ENCODE measurements around the gene CAMP.
A peak's percentile ranks its signal among the peaks of the same experiment; 100 is the strongest.
"Not testable (repeated sequence)": the region's sequence is repeated elsewhere in the genome, so short reads cannot be mapped to it uniquely, and the experiment has no call there.

CAMP gene

DNA sequence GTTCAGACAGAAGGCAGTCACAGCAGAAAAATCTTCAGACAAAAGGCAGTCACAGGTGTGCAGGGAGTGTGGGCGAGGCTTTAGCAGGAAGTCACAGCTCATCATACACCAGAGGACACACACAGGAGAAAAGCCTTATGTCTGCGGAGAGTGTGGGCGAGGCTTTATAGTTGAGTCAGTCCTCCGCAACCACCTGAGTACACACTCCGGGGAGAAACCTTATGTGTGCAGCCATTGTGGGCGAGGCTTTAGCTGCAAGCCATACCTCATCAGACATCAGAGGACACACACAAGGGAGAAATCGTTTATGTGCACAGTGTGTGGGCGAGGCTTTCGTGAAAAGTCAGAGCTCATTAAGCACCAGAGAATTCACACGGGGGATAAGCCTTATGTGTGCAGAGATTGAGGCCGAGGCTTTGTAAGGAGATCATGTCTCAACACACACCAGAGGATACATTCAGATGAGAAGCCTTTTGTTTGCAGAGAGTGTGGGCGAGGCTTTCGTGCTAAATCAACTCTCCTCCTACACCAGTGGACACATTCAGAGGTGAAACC is 45.2 kb downstream of the CAMP start:
- DNase-seq, result peak; percentile 90 to 93

DNA sequence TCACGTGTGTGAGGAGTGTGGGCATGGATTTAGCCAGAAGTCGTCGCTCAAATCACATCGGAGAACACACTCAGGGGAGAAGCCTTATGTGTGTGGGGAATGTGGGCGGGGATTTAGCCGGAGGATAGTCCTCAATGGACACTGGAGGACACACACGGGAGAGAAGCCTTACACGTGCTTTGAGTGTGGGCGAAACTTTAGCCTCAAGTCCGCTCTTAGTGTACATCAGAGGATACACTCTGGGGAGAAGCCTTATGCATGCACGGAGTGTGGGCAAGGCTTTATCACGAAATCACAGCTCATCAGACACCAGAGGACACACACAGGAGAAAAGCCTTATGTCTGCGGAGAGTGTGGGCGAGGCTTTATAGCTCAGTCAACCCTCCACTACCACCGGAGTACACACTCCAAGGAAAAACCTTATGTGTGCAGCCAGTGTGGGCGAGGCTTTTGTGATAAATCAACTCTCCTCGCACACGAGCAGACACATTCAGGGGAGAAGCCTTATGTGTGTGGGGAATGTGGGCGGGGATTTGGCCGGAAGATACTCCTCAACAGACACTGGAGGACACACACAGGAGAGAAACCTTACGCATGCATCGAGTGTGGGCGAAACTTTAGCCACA is 45.8 kb downstream of the CAMP start:
- peak; percentile 63 to 75 for DNase-seq

GRCh38 chr3:48269592-48269991 is 46.3 kb downstream of the CAMP start:
- no peak for DNase-seq

DNA sequence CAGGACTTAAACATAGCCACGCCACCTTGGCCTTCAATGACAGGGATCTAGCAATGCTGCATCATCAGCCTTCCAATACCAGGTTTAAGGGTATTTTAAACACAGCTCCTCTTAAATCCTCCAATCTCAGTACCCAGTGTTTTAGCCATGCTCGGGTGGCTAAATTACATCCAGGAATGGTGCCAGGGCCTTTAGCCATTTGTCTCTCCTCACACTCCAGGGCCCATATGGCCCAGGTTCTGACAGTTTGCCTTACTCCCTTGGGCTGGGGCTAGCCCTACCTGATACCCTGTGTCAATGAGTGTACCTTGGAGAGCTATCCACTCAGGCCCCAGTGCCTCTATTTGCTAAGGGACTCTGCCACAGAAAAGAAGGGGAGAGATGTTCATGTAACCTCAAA is 47.0 kb downstream of the CAMP start:
- DNase-seq, result no peak

DNA sequence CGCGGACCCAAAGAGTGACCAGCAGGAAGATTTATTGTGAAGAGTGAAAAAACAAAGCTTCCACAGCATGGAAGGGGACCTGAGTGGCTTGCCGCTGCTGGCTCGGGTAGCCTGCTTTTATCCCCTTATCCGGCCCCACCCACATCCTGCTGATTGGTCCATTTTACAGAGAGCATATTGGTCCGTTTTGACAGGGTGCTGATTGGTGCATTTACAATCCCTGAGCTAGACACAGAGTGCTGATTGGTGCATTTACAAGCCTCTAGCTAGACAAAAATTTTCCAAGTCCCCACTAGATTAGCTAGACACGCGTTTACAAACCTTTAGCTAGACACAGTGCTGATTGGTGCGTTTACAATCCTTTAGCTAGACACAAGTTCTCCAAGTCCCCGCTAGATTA is 47.9 kb downstream of the CAMP start:
- DNase-seq, result not testable (repeated sequence)

GRCh38 chr3:48271763-48272498 is 48.6 kb downstream of the CAMP start:
- no peak for DNase-seq

GRCh38 chr3:48273594-48274211 is 50.4 kb downstream of the CAMP start:
- DNase-seq, result peak; percentile 41 to 63

GRCh38 chr3:48274452-48274851 is 51.2 kb downstream of the CAMP start:
- DNase-seq, result no peak
